ENCODE data around the gene PSMC3IP. TPM values are rescaled to one million over a fixed set of nuclear protein-coding genes. Genes with fewer than 3 reads are reported as not detected.
A peak's percentile ranks its signal among the peaks of the same experiment; 100 is the strongest.

PSMC3IP gene
- total and polyA plus RNA-seq, 10 donors, result 1.9 to 5.6 (median 3.8) TPM

DNA sequence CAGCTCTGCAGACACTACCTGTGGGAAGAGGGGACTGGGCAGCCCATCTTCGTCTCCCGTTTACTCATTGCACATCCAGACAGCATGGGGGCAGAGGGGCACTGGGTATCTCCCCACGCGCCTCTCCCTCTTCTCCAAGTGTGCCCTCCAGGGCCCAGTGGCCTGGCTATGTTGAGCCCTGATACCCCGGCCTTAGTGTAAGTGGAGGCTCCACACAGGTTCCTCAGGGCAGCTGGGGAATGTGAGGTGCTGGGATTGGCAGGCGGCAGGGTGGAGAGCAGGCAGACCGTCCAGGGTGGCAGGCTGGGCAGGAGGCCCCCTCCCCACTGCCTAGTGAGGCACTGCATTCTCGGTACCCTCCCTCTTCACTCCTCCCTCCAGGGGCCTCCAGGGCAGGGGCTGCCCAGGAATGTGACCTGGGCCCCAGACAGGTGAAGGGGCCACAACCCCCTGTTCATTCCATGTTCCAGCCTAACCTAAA lies 54.7 kb downstream of the PSMC3IP start:
- intact Hi-C loops (cut with DNase I; ENCODE audit: low total_unique reads), result no loop called here
- 93 to 97% (median 95%) methylated on average over 4 to 8 of the region's 8 CpGs for WGBS, 5 donors
- H3K36me3 ChIP-seq, result peaks cover 0 to 30% (median 14%) of the 10 kb centered on the region in 6 donors
- H3K4me1 ChIP-seq, result peaks cover 37 to 93% (median 64%) of the 10 kb centered on the region in 6 donors
- no peaks in the 10 kb centered on the region for H3K27me3 ChIP-seq (replicated peaks in 1 of 7)
- peak; percentile 46 for DNase-seq
- no peak for TF ChIP-seq POLR2A (IDR thresholded peaks at IDR 0.05)
- TF ChIP-seq, protein P1, sequence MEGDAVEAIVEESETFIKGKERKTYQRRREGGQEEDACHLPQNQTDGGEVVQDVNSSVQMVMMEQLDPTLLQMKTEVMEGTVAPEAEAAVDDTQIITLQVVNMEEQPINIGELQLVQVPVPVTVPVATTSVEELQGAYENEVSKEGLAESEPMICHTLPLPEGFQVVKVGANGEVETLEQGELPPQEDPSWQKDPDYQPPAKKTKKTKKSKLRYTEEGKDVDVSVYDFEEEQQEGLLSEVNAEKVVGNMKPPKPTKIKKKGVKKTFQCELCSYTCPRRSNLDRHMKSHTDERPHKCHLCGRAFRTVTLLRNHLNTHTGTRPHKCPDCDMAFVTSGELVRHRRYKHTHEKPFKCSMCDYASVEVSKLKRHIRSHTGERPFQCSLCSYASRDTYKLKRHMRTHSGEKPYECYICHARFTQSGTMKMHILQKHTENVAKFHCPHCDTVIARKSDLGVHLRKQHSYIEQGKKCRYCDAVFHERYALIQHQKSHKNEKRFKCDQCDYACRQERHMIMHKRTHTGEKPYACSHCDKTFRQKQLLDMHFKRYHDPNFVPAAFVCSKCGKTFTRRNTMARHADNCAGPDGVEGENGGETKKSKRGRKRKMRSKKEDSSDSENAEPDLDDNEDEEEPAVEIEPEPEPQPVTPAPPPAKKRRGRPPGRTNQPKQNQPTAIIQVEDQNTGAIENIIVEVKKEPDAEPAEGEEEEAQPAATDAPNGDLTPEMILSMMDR (IDR thresholded peaks at IDR 0.05 in 8 of 11, conservative IDR thresholded peaks at IDR 0.05 in 3 of 11), result no peak
- TF ChIP-seq POLR2AphosphoS5 (IDR thresholded peaks at IDR 0.05), result no peak
- H3K9me3 ChIP-seq, result no peaks in the 10 kb centered on the region
- H3K27ac ChIP-seq, result peak overlapping the region in 7 of 8 donors; percentile 73 to 91 (median 86)
- H3K4me3 ChIP-seq, result no peak overlapping the region

Other genes starting within 250 kb of the PSMC3IP start
- gene STAT3, start 189.3 kb downstream of the PSMC3IP start, total RNA-seq, result 100 to 1,000 TPM; 229 to 326 (median 266) TPM
- 10 to 100 TPM; 18.3 to 49.8 (median 24.1) TPM for gene STAT3, start 189.3 kb downstream of the PSMC3IP start, polyA plus RNA-seq
- 100 to 1,000 TPM; 129 to 224 (median 150) TPM for gene CAVIN1, start 154.5 kb downstream of the PSMC3IP start, total RNA-seq
- 100 to 1,000 TPM in 1 of 3 donors, 10 to 100 TPM in 2; 25.3 to 129 (median 34.7) TPM for gene CAVIN1, start 154.5 kb downstream of the PSMC3IP start, polyA plus RNA-seq
- 100 to 1,000 TPM in 5 of 7 donors, 10 to 100 TPM in 2; 87.4 to 140 (median 126) TPM for gene ATP6V0A1, start 118.9 kb downstream of the PSMC3IP start, total RNA-seq
- 10 to 100 TPM; 23.0 to 74.0 (median 50.7) TPM for gene ATP6V0A1, start 118.9 kb downstream of the PSMC3IP start, polyA plus RNA-seq
- 10 to 100 TPM; 32.5 to 61.0 (median 48.9) TPM for gene NAGLU, start 41.5 kb downstream of the PSMC3IP start, total RNA-seq
- gene NAGLU, start 41.5 kb downstream of the PSMC3IP start, polyA plus RNA-seq, result 10 to 100 TPM; 27.3 to 55.2 (median 49.8) TPM
- gene HSD17B1, start 24.8 kb downstream of the PSMC3IP start, total RNA-seq, result 1 to 10 TPM in 2 of 7 donors, under 1 TPM in 5; 0.54 to 1.6 (median 0.79) TPM
- gene HSD17B1, start 24.8 kb downstream of the PSMC3IP start, polyA plus RNA-seq, result 1 to 10 TPM; 2.9 to 5.5 (median 3.5) TPM
- gene COASY, start 15.6 kb downstream of the PSMC3IP start, total RNA-seq, result 10 to 100 TPM; 32.5 to 68.6 (median 66.5) TPM
- 100 to 1,000 TPM in 1 of 3 donors, 10 to 100 TPM in 2; 50.0 to 104 (median 80.6) TPM for gene COASY, start 15.6 kb downstream of the PSMC3IP start, polyA plus RNA-seq
- 10 to 100 TPM; 43.0 to 64.4 (median 55.8) TPM for gene MLX, start 10.6 kb downstream of the PSMC3IP start, total RNA-seq
- 10 to 100 TPM; 33.0 to 39.1 (median 33.2) TPM for gene MLX, start 10.6 kb downstream of the PSMC3IP start, polyA plus RNA-seq
- 10 to 100 TPM; 65.8 to 87.5 (median 80.5) TPM for gene RETREG3, start 31.6 kb upstream of the PSMC3IP start, total RNA-seq
- gene RETREG3, start 31.6 kb upstream of the PSMC3IP start, polyA plus RNA-seq, result 10 to 100 TPM; 20.3 to 30.9 (median 30.3) TPM
- gene TUBG1, start 32.0 kb upstream of the PSMC3IP start, total RNA-seq, result 10 to 100 TPM; 20.4 to 33.8 (median 26.3) TPM
- gene TUBG1, start 32.0 kb upstream of the PSMC3IP start, polyA plus RNA-seq, result 10 to 100 TPM in 2 of 3 donors, 1 to 10 TPM in 1; 9.5 to 19.4 (median 16.9) TPM
- gene TUBG2, start 81.6 kb upstream of the PSMC3IP start, total RNA-seq, result 10 to 100 TPM; 13.8 to 24.9 (median 16.6) TPM
- gene TUBG2, start 81.6 kb upstream of the PSMC3IP start, polyA plus RNA-seq, result 10 to 100 TPM in 1 of 3 donors, 1 to 10 TPM in 2; 4.9 to 12.5 (median 8.4) TPM
- gene PLEKHH3, start 99.3 kb upstream of the PSMC3IP start, total RNA-seq, result 10 to 100 TPM; 10.8 to 19.5 (median 14.6) TPM
- 10 to 100 TPM in 2 of 3 donors, 1 to 10 TPM in 1; 9.4 to 16.0 (median 13.1) TPM for gene PLEKHH3, start 99.3 kb upstream of the PSMC3IP start, polyA plus RNA-seq
- 1 to 10 TPM in 5 of 7 donors, under 1 TPM in 2; 0.51 to 4.7 (median 2.0) TPM for gene CCR10, start 104.1 kb upstream of the PSMC3IP start, total RNA-seq
- gene CCR10, start 104.1 kb upstream of the PSMC3IP start, polyA plus RNA-seq, result 1 to 10 TPM in 1 of 3 donors, under 1 TPM in 2; 0.71 to 1.1 (median 0.76) TPM
- 10 to 100 TPM in 3 of 7 donors, 1 to 10 TPM in 4; 3.9 to 11.2 (median 7.5) TPM for gene CNTNAP1, start 104.8 kb upstream of the PSMC3IP start, total RNA-seq
- gene CNTNAP1, start 104.8 kb upstream of the PSMC3IP start, polyA plus RNA-seq, result 1 to 10 TPM; 1.1 to 3.1 (median 1.6) TPM
- 100 to 1,000 TPM in 1 of 7 donors, 10 to 100 TPM in 6; 62.3 to 104 (median 75.5) TPM for gene EZH1, start 167.3 kb upstream of the PSMC3IP start, total RNA-seq
- 10 to 100 TPM; 24.1 to 27.9 (median 27.1) TPM for gene EZH1, start 167.3 kb upstream of the PSMC3IP start, polyA plus RNA-seq
- gene RAMP2, start 183.5 kb upstream of the PSMC3IP start, total RNA-seq, result 10 to 100 TPM in 6 of 7 donors, 1 to 10 TPM in 1; 9.7 to 34.3 (median 27.0) TPM
- gene RAMP2, start 183.5 kb upstream of the PSMC3IP start, polyA plus RNA-seq, result 10 to 100 TPM; 21.5 to 51.7 (median 36.0) TPM
- 10 to 100 TPM; 29.6 to 41.1 (median 34.5) TPM for gene VPS25, start 195.7 kb upstream of the PSMC3IP start, total RNA-seq
- gene VPS25, start 195.7 kb upstream of the PSMC3IP start, polyA plus RNA-seq, result 10 to 100 TPM; 31.0 to 47.7 (median 41.4) TPM
- under 1 TPM in 3 of 7 donors, not detected in 4; 0.10 to 0.52 (median 0.41) TPM for gene WNK4, start 202.9 kb upstream of the PSMC3IP start, total RNA-seq
- under 1 TPM in 2 of 3 donors, not detected in 1; 0.04 to 0.06 TPM for gene WNK4, start 202.9 kb upstream of the PSMC3IP start, polyA plus RNA-seq
- gene COA3, start 221.0 kb upstream of the PSMC3IP start, total RNA-seq, result 10 to 100 TPM; 30.0 to 62.0 (median 39.0) TPM
- gene COA3, start 221.0 kb upstream of the PSMC3IP start, polyA plus RNA-seq, result 100 to 1,000 TPM in 1 of 3 donors, 10 to 100 TPM in 2; 65.6 to 126 (median 97.1) TPM
- gene CNTD1, start 221.1 kb upstream of the PSMC3IP start, total RNA-seq, result not detected
- under 1 TPM; 0.17 to 0.26 (median 0.24) TPM for gene CNTD1, start 221.1 kb upstream of the PSMC3IP start, polyA plus RNA-seq
- 100 to 1,000 TPM in 2 of 7 donors, 10 to 100 TPM in 5; 76.4 to 113 (median 95.6) TPM for gene BECN1, start 246.6 kb upstream of the PSMC3IP start, total RNA-seq
- gene BECN1, start 246.6 kb upstream of the PSMC3IP start, polyA plus RNA-seq, result 10 to 100 TPM; 43.0 to 57.8 (median 50.2) TPM